WTC11 (cell line): ENCODE results near the gene SPACDR. TPM values are rescaled to one million over a fixed set of nuclear protein-coding genes. Genes with fewer than 3 reads are reported as not detected.

Source experiments
- ELF4 ChIP-seq: sonication (generic); formaldehyde crosslinking; IDR thresholded peaks from 2 replicates; pipeline ENCODE4 v1.8.1; 2022; ENCODE audit warnings: low read depth, mild to moderate bottlenecking, moderate library complexity, missing genetic modification reagents
- FOXJ3 ChIP-seq: sonication (generic); formaldehyde crosslinking; IDR thresholded peaks from 2 replicates; pipeline ENCODE4 v1.9.0; 2021; ENCODE audit warnings: missing genetic modification reagents, mild to moderate bottlenecking, borderline replicate concordance
- GABPB1 ChIP-seq: sonication (generic); formaldehyde crosslinking; IDR thresholded peaks from 2 replicates; pipeline ENCODE4 v1.8.1; 2023; ENCODE audit warnings: mild to moderate bottlenecking, missing genetic modification reagents
- GRHL2 ChIP-seq: fragments of 250-450 bp; sonication (Bioruptor Pico); IDR thresholded peaks from 2 replicates; pipeline ENCODE4 v1.8.0; 2022; ENCODE audit warnings: mild to moderate bottlenecking, moderate library complexity; ENCODE audit not compliant: insufficient replicate concordance, severe bottlenecking
- HMGA2 ChIP-seq: fragments of 250-450 bp; sonication (Bioruptor Pico); IDR thresholded peaks from 2 replicates; pipeline ENCODE4 v1.4.0; 2021; ENCODE audit warnings: mild to moderate bottlenecking, moderate library complexity
- NR1H2 ChIP-seq: sonication (generic); formaldehyde crosslinking; IDR thresholded peaks from 2 replicates; pipeline ENCODE4 v1.9.0; 2021; ENCODE audit warnings: mild to moderate bottlenecking, moderate library complexity, missing genetic modification reagents
- RORB ChIP-seq: fragments of 250-450 bp; sonication (Bioruptor Pico); IDR thresholded peaks from 2 replicates; pipeline ENCODE4 v1.9.0; 2021; ENCODE audit warnings: mild to moderate bottlenecking
- SMAD3 ChIP-seq: sonication (generic); formaldehyde crosslinking; IDR thresholded peaks from 2 replicates; pipeline ENCODE4 v1.8.0; 2022; ENCODE audit warnings: missing genetic modification reagents, mild to moderate bottlenecking, borderline replicate concordance
- TEAD4 ChIP-seq: sonication (generic); formaldehyde crosslinking; IDR thresholded peaks from 2 replicates; pipeline ENCODE4 v1.8.0; 2022; ENCODE audit warnings: mild to moderate bottlenecking, missing genetic modification reagents
- TP53 ChIP-seq: sonication (generic); formaldehyde crosslinking; IDR thresholded peaks from 2 replicates; pipeline ENCODE4 v1.8.1; 2023; ENCODE audit warnings: mild to moderate bottlenecking, missing genetic modification reagents
- ZNF232 ChIP-seq: sonication (generic); formaldehyde crosslinking; IDR thresholded peaks from 2 replicates; pipeline ENCODE4 v1.8.0; 2022; ENCODE audit warnings: mild to moderate bottlenecking, missing genetic modification reagents
- total RNA-seq: library from RNA; stranded (reverse); gene quantifications from 3 replicates; pipeline ENCODE4 v1.2.3, GENCODE V29; 2021
- TF ChIP-seq, protein P1 (sequence below): sonication (generic); formaldehyde crosslinking; IDR thresholded peaks from 2 replicates; pipeline ENCODE4 v1.8.1; 2023; ENCODE audit warnings: mild to moderate bottlenecking, missing genetic modification reagents
- TF ChIP-seq, protein P2 (sequence below): fragments of 250-450 bp; sonication (Bioruptor Pico); IDR thresholded peaks from 2 replicates; pipeline ENCODE4 v1.8.0; 2021; ENCODE audit warnings: mild to moderate bottlenecking
- TF ChIP-seq, protein P3 (sequence below): fragments of 250-450 bp; sonication (Bioruptor Pico); IDR thresholded peaks from 2 replicates; pipeline ENCODE4 v1.9.0; 2021; ENCODE audit warnings: mild to moderate bottlenecking, borderline replicate concordance
- TF ChIP-seq, protein P4 (sequence below): sonication (generic); formaldehyde crosslinking; IDR thresholded peaks from 2 replicates; pipeline ENCODE4 v1.8.1; 2023; ENCODE audit warnings: mild to moderate bottlenecking, missing genetic modification reagents, moderate library complexity
- TF ChIP-seq, protein P5 (sequence below): sonication (generic); formaldehyde crosslinking; IDR thresholded peaks from 2 replicates; pipeline ENCODE4 v1.8.1; 2022; ENCODE audit warnings: low read depth, mild to moderate bottlenecking, moderate library complexity, missing genetic modification reagents, borderline replicate concordance
- TF ChIP-seq, protein P6 (sequence below): sonication (generic); formaldehyde crosslinking; IDR thresholded peaks from 2 replicates; pipeline ENCODE4 v1.8.1; 2022; ENCODE audit warnings: mild to moderate bottlenecking, missing genetic modification reagents, moderate library complexity, borderline replicate concordance
- TF ChIP-seq, protein P7 (sequence below): fragments of 200-600 bp; IDR thresholded peaks from 2 replicates; pipeline ENCODE4 v1.8.0; 2022; ENCODE audit warnings: antibody characterized with exemption
- TF ChIP-seq, protein P8 (sequence below): sonication (generic); formaldehyde crosslinking; IDR thresholded peaks from 2 replicates; pipeline ENCODE4 v1.8.1; 2023; ENCODE audit warnings: mild to moderate bottlenecking, missing genetic modification reagents
- TF ChIP-seq, protein P9 (sequence below): sonication (generic); formaldehyde crosslinking; IDR thresholded peaks from 2 replicates; pipeline ENCODE4 v1.8.1; 2023; ENCODE audit warnings: mild to moderate bottlenecking, missing genetic modification reagents, borderline replicate concordance

The SPACDR gene
- total RNA-seq, 1 experiment from 2014 or later, result 0.33 TPM

DNA sequence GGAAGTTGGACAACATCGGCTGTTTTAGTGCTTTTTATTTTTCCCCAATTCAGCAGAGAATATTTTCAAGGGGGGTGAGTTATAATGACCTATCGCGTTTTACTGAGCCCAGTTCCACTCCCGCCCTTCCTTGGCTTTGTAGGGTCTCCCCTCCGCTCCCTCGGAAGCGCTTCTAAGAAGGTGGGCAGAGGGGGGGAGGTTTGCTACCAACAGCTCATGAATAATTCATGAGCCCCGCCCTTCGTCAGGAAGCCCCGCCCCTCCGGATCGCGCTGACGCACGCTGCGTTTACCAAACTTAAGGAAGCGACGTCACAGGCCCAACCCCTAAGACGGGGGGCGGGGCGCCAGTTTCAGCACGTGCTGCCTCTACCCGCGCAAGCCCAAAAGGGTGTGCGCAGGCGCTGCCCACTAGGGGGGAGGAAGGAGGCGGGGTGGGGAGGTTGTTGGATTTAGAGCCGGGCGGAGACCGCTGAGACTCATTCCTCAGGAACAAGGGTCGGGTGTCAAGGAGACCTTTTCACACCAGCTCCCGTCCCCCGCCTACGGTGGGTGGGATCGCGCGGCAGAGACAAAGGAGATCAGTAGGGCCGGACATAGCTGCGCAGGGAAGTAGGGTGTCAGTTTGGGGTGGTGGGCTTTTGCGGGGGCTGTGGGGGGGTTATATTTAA is 35.0 kb downstream of the SPACDR start (continued):
- TF ChIP-seq, protein P1, sequence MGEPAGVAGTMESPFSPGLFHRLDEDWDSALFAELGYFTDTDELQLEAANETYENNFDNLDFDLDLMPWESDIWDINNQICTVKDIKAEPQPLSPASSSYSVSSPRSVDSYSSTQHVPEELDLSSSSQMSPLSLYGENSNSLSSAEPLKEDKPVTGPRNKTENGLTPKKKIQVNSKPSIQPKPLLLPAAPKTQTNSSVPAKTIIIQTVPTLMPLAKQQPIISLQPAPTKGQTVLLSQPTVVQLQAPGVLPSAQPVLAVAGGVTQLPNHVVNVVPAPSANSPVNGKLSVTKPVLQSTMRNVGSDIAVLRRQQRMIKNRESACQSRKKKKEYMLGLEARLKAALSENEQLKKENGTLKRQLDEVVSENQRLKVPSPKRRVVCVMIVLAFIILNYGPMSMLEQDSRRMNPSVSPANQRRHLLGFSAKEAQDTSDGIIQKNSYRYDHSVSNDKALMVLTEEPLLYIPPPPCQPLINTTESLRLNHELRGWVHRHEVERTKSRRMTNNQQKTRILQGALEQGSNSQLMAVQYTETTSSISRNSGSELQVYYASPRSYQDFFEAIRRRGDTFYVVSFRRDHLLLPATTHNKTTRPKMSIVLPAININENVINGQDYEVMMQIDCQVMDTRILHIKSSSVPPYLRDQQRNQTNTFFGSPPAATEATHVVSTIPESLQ, result no peak
- TF ChIP-seq ELF4 (CRISPR knock-in tag) (0 out of 2 replicates have a peak, but pooled peaks have one; percentile 52), GRHL2 (CRISPR knock-in tag) (no peak), ZNF232 (0 out of 2 replicates have a peak, but pooled peaks have one; percentile 15), FOXJ3 (CRISPR knock-in tag) (no peak), TEAD4 (no peak), RORB (CRISPR knock-in tag) (no peak), HMGA2 (no peak), SMAD3 (CRISPR knock-in tag) (peak; percentile 84), NR1H2 (no peak), GABPB1 (peak; percentile 80), TP53 (CRISPR knock-in tag) (no peak)
- TF ChIP-seq, protein P2, sequence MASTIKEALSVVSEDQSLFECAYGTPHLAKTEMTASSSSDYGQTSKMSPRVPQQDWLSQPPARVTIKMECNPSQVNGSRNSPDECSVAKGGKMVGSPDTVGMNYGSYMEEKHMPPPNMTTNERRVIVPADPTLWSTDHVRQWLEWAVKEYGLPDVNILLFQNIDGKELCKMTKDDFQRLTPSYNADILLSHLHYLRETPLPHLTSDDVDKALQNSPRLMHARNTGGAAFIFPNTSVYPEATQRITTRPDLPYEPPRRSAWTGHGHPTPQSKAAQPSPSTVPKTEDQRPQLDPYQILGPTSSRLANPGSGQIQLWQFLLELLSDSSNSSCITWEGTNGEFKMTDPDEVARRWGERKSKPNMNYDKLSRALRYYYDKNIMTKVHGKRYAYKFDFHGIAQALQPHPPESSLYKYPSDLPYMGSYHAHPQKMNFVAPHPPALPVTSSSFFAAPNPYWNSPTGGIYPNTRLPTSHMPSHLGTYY (CRISPR knock-in tag), result peak; percentile 48; the same call in 1 of the 2 replicates
- TF ChIP-seq, protein P3, sequence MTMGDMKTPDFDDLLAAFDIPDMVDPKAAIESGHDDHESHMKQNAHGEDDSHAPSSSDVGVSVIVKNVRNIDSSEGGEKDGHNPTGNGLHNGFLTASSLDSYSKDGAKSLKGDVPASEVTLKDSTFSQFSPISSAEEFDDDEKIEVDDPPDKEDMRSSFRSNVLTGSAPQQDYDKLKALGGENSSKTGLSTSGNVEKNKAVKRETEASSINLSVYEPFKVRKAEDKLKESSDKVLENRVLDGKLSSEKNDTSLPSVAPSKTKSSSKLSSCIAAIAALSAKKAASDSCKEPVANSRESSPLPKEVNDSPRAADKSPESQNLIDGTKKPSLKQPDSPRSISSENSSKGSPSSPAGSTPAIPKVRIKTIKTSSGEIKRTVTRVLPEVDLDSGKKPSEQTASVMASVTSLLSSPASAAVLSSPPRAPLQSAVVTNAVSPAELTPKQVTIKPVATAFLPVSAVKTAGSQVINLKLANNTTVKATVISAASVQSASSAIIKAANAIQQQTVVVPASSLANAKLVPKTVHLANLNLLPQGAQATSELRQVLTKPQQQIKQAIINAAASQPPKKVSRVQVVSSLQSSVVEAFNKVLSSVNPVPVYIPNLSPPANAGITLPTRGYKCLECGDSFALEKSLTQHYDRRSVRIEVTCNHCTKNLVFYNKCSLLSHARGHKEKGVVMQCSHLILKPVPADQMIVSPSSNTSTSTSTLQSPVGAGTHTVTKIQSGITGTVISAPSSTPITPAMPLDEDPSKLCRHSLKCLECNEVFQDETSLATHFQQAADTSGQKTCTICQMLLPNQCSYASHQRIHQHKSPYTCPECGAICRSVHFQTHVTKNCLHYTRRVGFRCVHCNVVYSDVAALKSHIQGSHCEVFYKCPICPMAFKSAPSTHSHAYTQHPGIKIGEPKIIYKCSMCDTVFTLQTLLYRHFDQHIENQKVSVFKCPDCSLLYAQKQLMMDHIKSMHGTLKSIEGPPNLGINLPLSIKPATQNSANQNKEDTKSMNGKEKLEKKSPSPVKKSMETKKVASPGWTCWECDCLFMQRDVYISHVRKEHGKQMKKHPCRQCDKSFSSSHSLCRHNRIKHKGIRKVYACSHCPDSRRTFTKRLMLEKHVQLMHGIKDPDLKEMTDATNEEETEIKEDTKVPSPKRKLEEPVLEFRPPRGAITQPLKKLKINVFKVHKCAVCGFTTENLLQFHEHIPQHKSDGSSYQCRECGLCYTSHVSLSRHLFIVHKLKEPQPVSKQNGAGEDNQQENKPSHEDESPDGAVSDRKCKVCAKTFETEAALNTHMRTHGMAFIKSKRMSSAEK, result no peak
- TF ChIP-seq, protein P4, sequence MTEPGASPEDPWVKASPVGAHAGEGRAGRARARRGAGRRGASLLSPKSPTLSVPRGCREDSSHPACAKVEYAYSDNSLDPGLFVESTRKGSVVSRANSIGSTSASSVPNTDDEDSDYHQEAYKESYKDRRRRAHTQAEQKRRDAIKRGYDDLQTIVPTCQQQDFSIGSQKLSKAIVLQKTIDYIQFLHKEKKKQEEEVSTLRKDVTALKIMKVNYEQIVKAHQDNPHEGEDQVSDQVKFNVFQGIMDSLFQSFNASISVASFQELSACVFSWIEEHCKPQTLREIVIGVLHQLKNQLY (CRISPR knock-in tag), result no peak
- TF ChIP-seq, protein P5, sequence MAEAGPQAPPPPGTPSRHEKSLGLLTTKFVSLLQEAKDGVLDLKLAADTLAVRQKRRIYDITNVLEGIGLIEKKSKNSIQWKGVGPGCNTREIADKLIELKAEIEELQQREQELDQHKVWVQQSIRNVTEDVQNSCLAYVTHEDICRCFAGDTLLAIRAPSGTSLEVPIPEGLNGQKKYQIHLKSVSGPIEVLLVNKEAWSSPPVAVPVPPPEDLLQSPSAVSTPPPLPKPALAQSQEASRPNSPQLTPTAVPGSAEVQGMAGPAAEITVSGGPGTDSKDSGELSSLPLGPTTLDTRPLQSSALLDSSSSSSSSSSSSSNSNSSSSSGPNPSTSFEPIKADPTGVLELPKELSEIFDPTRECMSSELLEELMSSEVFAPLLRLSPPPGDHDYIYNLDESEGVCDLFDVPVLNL (CRISPR knock-in tag), result no peak
- TF ChIP-seq, protein P6, sequence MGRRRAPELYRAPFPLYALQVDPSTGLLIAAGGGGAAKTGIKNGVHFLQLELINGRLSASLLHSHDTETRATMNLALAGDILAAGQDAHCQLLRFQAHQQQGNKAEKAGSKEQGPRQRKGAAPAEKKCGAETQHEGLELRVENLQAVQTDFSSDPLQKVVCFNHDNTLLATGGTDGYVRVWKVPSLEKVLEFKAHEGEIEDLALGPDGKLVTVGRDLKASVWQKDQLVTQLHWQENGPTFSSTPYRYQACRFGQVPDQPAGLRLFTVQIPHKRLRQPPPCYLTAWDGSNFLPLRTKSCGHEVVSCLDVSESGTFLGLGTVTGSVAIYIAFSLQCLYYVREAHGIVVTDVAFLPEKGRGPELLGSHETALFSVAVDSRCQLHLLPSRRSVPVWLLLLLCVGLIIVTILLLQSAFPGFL (CRISPR knock-in tag), result no peak
- TF ChIP-seq, protein P7, sequence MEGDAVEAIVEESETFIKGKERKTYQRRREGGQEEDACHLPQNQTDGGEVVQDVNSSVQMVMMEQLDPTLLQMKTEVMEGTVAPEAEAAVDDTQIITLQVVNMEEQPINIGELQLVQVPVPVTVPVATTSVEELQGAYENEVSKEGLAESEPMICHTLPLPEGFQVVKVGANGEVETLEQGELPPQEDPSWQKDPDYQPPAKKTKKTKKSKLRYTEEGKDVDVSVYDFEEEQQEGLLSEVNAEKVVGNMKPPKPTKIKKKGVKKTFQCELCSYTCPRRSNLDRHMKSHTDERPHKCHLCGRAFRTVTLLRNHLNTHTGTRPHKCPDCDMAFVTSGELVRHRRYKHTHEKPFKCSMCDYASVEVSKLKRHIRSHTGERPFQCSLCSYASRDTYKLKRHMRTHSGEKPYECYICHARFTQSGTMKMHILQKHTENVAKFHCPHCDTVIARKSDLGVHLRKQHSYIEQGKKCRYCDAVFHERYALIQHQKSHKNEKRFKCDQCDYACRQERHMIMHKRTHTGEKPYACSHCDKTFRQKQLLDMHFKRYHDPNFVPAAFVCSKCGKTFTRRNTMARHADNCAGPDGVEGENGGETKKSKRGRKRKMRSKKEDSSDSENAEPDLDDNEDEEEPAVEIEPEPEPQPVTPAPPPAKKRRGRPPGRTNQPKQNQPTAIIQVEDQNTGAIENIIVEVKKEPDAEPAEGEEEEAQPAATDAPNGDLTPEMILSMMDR, result no peak
- TF ChIP-seq, protein P8, sequence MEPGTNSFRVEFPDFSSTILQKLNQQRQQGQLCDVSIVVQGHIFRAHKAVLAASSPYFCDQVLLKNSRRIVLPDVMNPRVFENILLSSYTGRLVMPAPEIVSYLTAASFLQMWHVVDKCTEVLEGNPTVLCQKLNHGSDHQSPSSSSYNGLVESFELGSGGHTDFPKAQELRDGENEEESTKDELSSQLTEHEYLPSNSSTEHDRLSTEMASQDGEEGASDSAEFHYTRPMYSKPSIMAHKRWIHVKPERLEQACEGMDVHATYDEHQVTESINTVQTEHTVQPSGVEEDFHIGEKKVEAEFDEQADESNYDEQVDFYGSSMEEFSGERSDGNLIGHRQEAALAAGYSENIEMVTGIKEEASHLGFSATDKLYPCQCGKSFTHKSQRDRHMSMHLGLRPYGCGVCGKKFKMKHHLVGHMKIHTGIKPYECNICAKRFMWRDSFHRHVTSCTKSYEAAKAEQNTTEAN (CRISPR knock-in tag), result no peak
- TF ChIP-seq, protein P9, sequence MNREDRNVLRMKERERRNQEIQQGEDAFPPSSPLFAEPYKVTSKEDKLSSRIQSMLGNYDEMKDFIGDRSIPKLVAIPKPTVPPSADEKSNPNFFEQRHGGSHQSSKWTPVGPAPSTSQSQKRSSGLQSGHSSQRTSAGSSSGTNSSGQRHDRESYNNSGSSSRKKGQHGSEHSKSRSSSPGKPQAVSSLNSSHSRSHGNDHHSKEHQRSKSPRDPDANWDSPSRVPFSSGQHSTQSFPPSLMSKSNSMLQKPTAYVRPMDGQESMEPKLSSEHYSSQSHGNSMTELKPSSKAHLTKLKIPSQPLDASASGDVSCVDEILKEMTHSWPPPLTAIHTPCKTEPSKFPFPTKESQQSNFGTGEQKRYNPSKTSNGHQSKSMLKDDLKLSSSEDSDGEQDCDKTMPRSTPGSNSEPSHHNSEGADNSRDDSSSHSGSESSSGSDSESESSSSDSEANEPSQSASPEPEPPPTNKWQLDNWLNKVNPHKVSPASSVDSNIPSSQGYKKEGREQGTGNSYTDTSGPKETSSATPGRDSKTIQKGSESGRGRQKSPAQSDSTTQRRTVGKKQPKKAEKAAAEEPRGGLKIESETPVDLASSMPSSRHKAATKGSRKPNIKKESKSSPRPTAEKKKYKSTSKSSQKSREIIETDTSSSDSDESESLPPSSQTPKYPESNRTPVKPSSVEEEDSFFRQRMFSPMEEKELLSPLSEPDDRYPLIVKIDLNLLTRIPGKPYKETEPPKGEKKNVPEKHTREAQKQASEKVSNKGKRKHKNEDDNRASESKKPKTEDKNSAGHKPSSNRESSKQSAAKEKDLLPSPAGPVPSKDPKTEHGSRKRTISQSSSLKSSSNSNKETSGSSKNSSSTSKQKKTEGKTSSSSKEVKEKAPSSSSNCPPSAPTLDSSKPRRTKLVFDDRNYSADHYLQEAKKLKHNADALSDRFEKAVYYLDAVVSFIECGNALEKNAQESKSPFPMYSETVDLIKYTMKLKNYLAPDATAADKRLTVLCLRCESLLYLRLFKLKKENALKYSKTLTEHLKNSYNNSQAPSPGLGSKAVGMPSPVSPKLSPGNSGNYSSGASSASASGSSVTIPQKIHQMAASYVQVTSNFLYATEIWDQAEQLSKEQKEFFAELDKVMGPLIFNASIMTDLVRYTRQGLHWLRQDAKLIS, result no peak
